Prostate gland (tissue), 2 donors: Measurements from ENCODE around the gene OPN3.

Experiments used
- CTCF ChIP-seq, 4 experiments: fragments of 200-600 bp in 2 of 4; fragments of 450-650 bp in 2 of 4; sonication (generic) in 2 of 4; IDR thresholded peaks; 1 replicate in 3 of 4; 2 replicates in 1 of 4; pipeline ENCODE4 v1.5.1; 2016 to 2019; ENCODE audit warnings: antibody characterized with exemption in 4 of 4, mild to moderate bottlenecking in 2 of 4, moderate library complexity in 2 of 4
- POLR2A ChIP-seq: fragments of 450-650 bp; IDR thresholded peaks from one replicate; pipeline ENCODE4 v1.6.1; 2016; ENCODE audit warnings: antibody characterized with exemption, mild to moderate bottlenecking
- POLR2AphosphoS5 ChIP-seq: sonication (generic); formaldehyde crosslinking; IDR thresholded peaks from one replicate; pipeline ENCODE4 v1.6.1; 2017; ENCODE audit warnings: antibody characterized with exemption

GRCh38 chr1:241658081-241658793, 18.1 kb upstream of the OPN3 start:
- TF ChIP-seq CTCF (IDR thresholded peaks at IDR 0.05) = no peak
- TF ChIP-seq POLR2AphosphoS5 = no peak
- TF ChIP-seq POLR2A = no peak
